ENCODE measurements around the gene TLCD3B.
A peak's percentile ranks its signal among the peaks of the same experiment; 100 is the strongest.

Gene TLCD3B, protein sequence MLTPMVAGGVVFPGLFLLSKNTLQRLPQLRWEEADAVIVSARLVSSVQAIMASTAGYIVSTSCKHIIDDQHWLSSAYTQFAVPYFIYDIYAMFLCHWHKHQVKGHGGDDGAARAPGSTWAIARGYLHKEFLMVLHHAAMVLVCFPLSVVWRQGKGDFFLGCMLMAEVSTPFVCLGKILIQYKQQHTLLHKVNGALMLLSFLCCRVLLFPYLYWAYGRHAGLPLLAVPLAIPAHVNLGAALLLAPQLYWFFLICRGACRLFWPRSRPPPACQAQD

GRCh38 chr16:30030841-30031413 is at the start of gene TLCD3B:
TSS of gene TLCD3B (minus strand) at chr16:30031271. CDS start at chr16:30030527, 744 bp downstream.
- DNase-seq = no peak

DNA sequence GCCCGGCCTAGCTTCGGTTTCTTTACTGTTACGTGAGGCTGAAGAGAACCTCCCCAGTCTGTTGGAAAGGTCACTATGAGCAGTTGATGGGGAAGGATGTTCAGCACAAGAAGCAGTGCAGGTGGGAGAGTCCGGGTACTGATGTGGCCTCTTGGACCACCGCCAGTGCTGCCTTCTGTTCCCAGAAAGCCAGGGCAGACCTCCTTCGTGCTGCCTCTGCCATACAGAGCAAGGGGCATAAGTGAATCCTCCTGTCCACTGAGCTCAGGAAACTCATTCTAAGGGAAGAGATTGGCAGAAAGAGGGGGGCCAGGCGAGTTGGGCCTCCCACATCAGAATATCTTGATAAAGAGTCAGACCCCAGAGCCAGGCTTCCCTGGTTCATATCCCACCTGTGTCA is 48.4 kb upstream of the TLCD3B start:
- no peak for DNase-seq

- DNase-seq = no peak
These were observed 47.7 kb upstream of the TLCD3B start for GRCh38 chr16:30078744-30079143.

DNA sequence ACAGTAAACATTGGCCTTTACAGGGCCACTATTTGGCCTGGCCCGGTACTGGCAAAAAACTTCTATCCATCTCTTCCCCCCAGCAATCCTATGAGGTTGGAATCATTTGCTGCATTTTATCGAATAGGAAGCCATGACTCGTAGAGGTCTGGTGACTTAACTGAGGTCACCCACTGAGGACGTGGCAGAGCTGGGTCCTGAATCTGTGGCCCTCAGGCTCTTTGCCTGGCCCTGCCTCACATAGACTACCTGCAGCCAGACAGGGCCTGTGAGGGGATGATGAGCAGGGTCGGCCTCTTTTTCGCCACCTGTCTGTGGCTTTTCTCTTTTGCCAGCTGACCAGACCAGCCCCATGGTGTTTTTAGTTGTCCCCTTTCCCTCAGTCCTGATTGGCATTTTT is 46.6 kb upstream of the TLCD3B start:
- DNase-seq = no peak

GRCh38 chr16:30076276-30076791 is 45.3 kb upstream of the TLCD3B start:
- no peak for DNase-seq

GRCh38 chr16:30075503-30076275 is 44.6 kb upstream of the TLCD3B start, which contains the start of gene PPP4C:
TSS of gene PPP4C (plus strand) at chr16:30075994. CDS start at chr16:30076378, 384 bp downstream.
- peak; percentile 75 to 80 for DNase-seq

DNA sequence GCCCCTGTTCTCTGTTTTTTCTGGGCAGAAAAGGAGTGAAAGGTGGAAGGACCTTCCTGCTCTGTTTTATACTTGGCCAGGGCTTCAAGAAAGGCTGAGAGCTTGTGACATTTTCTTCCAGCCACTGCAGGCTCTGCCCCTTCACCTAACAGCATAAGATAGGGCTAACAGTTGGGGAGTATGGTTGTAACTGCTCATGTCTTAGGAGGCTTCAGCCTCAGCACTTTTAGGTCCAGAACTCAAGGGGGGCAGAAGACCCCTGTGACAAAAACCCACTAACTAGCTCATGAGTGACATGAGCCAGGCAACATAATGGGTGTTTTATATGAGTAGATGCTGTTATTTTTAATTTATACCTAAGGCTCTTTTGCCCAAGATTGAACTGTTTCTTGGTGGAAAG is 39.4 kb upstream of the TLCD3B start:
- DNase-seq = no peak

DNA sequence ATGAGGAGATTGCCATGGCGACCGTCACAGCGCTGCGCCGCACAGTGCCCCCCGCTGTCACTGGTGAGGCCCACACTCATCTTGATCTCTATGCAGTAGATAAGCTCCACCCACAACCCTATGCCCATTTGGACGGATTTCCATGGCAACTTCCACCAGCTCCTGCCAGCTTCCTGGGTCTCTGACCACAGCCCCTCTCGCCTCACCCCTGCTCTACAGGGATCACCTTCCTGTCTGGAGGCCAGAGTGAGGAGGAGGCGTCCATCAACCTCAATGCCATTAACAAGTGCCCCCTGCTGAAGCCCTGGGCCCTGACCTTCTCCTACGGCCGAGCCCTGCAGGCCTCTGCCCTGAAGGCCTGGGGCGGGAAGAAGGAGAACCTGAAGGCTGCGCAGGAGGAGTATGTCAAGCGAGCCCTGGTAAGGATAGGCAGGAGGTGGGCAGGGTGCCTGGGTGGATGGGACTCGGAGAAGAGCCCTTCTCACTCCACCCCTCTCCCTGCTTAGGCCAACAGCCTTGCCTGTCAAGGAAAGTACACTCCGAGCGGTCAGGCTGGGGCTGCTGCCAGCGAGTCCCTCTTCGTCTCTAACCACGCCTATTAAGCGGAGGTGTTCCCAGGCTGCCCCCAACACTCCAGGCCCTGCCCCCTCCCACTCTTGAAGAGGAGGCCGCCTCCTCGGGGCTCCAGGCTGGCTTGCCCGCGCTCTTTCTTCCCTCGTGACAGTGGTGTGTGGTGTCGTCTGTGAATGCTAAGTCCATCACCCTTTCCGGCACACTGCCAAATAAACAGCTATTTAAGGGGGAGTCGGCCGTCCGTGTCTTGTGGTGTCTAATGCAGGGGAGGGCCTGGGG is 38.8 kb upstream of the TLCD3B start:
- DNase-seq = no peak

- DNase-seq = no peak
These were observed 37.9 kb upstream of the TLCD3B start for GRCh38 chr16:30068750-30069610.

- no peak for DNase-seq
These were observed 37.3 kb upstream of the TLCD3B start for GRCh38 chr16:30068333-30068732.

DNA sequence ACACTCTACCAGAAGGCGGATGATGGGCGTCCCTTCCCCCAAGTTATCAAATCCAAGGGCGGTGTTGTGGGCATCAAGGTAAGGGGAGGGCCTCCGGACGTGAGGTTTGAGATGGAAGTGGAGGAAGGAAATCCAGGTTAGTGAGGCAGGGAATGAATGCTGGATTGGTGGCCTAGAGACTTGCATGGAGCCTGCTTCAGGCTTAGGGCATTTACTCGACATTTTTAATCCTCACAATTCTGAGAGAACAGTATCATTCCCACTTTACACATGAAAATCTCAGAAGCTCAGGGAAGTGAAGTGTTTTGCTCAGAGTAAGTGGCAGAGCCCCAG is 36.5 kb upstream of the TLCD3B start:
- DNase-seq = no peak

GRCh38 chr16:30066761-30067583 is 35.9 kb upstream of the TLCD3B start:
- DNase-seq = no peak

DNA sequence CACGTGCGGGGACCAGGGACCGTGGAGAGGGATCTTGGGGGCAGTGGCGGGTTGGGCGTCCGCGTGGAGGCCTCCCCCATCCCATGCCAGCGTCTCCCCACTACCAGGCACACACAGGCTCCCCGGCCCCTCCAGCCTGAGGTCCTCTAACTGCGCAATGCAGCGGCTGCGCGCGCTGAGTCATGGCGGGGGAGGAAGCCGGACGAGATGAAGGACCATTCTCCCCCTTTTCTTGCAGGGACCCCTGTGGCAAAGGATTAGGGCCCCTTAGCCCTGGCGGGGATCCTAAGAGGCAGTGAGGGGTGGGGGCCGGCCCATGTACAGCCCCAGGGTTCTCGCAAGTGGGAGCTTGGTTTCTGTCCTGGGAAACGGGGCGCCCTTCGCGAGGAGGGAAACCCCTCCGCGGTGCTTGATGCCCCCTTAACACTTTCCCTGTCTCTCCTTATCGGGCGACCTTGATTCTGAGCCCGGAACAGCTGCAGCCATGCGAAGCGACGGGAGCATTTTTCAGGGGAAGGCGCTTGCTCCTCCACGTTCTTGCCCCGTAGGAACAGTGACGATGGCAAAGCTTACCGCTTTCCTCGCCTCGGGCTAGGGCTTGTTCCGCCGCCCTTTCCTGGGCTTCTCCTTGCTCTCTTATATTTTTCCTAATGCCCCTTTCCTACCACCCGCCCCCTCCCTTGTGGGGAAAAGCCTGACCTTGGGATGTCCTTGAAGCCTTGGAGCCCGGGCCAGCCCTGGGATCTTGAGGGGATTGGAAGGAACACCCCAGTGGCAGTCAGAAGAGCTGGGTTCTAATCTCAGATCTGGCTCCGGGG is 35.1 kb upstream of the TLCD3B start:
- DNase-seq = no peak

DNA sequence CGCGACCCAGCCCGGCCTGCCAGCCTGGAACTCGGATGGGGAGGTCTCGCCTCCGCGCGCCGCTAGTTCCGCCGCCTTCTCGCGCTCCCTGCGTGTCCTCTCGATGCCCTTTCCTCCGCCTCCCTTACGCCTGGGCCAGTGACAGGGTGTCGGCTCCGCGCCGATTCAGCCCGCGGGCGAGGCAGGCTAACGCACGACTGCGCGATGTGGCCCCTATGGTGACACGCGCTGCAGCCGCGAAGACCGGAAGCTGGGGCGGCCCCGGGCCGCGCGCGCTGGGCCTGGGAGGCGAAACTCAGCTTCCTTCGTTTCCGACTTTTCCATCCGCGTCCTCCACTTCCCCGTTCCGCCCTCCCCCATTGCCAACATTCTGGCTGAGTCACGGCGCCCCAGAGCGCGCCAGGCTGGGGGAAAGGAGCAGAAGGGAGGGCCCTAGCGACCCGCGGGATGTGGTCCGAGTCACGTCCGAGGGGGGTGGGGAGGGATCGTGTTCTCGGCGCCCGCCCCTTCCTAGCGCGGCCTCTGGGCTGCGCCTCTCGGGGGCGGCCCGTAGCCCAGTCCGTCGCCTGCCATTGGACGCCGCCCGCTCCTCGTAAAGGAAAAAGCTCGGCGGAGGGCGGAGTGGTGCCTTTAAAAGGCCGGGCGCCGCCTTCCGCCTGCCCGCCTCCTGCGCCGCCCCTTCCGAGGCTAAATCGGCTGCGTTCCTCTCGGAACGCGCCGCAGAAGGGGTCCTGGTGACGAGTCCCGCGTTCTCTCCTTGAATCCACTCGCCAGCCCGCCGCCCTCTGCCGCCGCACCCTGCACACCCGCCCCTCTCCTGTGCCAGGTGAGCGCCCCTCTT is 34.3 kb upstream of the TLCD3B start, which contains the start of gene ALDOA:
ALDOA (plus strand) TSS at position 659 of the 841 bp plus-strand sequence. CDS start 1,138 bp downstream, outside the sequence.
- peak; percentile 95 to 98 for DNase-seq

GRCh38 chr16:30064729-30065101 is 33.6 kb upstream of the TLCD3B start:
- no peak for DNase-seq

- peak; percentile 74 to 87 for DNase-seq
These were observed 33.0 kb upstream of the TLCD3B start for GRCh38 chr16:30063893-30064728.

- DNase-seq = no peak
These were observed 32.3 kb upstream of the TLCD3B start for GRCh38 chr16:30063278-30063892.
